Caco-2 (cell line): Measurements from ENCODE around the gene HOXA11. TPM values are rescaled to one million over a fixed set of nuclear protein-coding genes. Genes with fewer than 3 reads are reported as not detected.

Experiments used
- BruUV-seq: library from RNA; stranded (reverse); fragments of 400-500 nt; replicated peaks from 2 replicates; lab custom pipeline; 2021; lab: Mats Ljungman, UMichigan
- CTCF ChIA-PET: fragments of 300-600 bp; sonication (Branson Sonifier 250); formaldehyde crosslinking; loops from one replicate; lab custom pipeline; 2022; ENCODE audit warnings: antibody characterized with exemption; lab: Charles Lee
- POLR2A ChIA-PET: fragments of 300-600 bp; sonication (Branson Sonifier 250); formaldehyde crosslinking; loops from one replicate; lab custom pipeline; 2022; ENCODE audit warnings: antibody characterized with exemption; lab: Charles Lee
- DNase-seq, 2 experiments: peaks; one replicate each; pipeline versions ENCODE4 v3.0.0 to v3.0.0-alpha.2; 2020 to 2022
- H3K27me3 ChIP-seq: replicated peaks from 2 replicates; pipeline ENCODE4 v1.6.0; 2011; ENCODE audit warnings: low read length; ENCODE audit not compliant: control insufficient read depth, insufficient read depth
- H3K36me3 ChIP-seq: 2 replicates; pipeline ENCODE4 v1.5.1; 2011; ENCODE audit warnings: low read length; ENCODE audit not compliant: control insufficient read depth, insufficient read depth
- H3K4me1 ChIP-seq: fragments of 250-450 bp; sonication (Bioruptor Pico); 2 replicates; pipeline ENCODE4 v1.5.1; 2020; ENCODE audit warnings: mild to moderate bottlenecking
- H3K4me3 ChIP-seq: 2 replicates; pipeline ENCODE4 v1.5.1; 2011; ENCODE audit warnings: low read depth, mild to moderate bottlenecking, control low read depth, low read length
- H3K9me3 ChIP-seq: fragments of 250-450 bp; sonication (Bioruptor Pico); 2 replicates; pipeline ENCODE4 v1.5.1; 2020; ENCODE audit warnings: mild to moderate bottlenecking, moderate library complexity
- H3K27ac Mint-ChIP-seq: one replicate; pipeline ENCODE4 v1.8.0; 2022; ENCODE audit warnings: mixed read lengths; ENCODE audit not compliant: unreplicated experiment
- H3K27me3 Mint-ChIP-seq: one replicate; pipeline ENCODE4 v1.8.0; 2022; ENCODE audit warnings: mixed read lengths; ENCODE audit not compliant: insufficient read depth, unreplicated experiment
- H3K36me3 Mint-ChIP-seq: one replicate; pipeline ENCODE4 v1.8.0; 2022; ENCODE audit warnings: mild to moderate bottlenecking, mixed read lengths; ENCODE audit not compliant: insufficient read depth, unreplicated experiment
- H3K4me1 Mint-ChIP-seq: one replicate; pipeline ENCODE4 v1.8.0; 2022; ENCODE audit warnings: low read depth, mixed read lengths; ENCODE audit not compliant: unreplicated experiment
- H3K4me3 Mint-ChIP-seq: one replicate; pipeline ENCODE4 v1.8.0; 2022; ENCODE audit warnings: mild to moderate bottlenecking, moderate library complexity, mixed read lengths; ENCODE audit not compliant: unreplicated experiment
- H3K9me3 Mint-ChIP-seq: one replicate; pipeline ENCODE4 v1.8.0; 2022; ENCODE audit warnings: mixed read lengths; ENCODE audit not compliant: unreplicated experiment
- CTCF ChIP-seq, 2 experiments: fragments of 200-600 bp in 1 of 2; IDR thresholded peaks; 1 replicate in 1 of 2; 2 replicates in 1 of 2; pipeline versions ENCODE4 v1.5.1 to v1.8.0; 2011 to 2022; ENCODE audit warnings: antibody characterized with exemption in 1 of 2, control low read depth in 1 of 2, inconsistent platforms in 1 of 2, low read depth in 1 of 2, low read length in 1 of 2, mild to moderate bottlenecking in 1 of 2, moderate library complexity in 1 of 2; ENCODE audit not compliant: insufficient read depth in 1 of 2, severe bottlenecking in 1 of 2, unreplicated experiment in 1 of 2
- intact Hi-C: fragments of 100-400 bp; cut with micrococcal nuclease; formaldehyde crosslinking; loops from one replicate; pipeline ENCODE4 v1.10.0; 2022; ENCODE audit not compliant: unreplicated experiment
- total RNA-seq: library from RNA; stranded (reverse); gene quantifications from 2 replicates; pipeline ENCODE4 v1.2.3, GENCODE V29; 2022

Gene HOXA11
- total RNA-seq, 1 experiment from 2014 or later: 0.73 TPM

- Histone ChIP-seq H3K4me3 (no peak overlapping the region; the same call in 1 of the 2 replicates), H3K36me3 (no peaks in the 10 kb centered on the region), H3K9me3 (no peaks in the 10 kb centered on the region), H3K27me3 (peaks cover 2% of the 10 kb centered on the region), H3K4me1 (peaks cover 8% of the 10 kb centered on the region)
- ChIA-PET CTCF (interaction anchor here (0.9 to 1.3 kb wide), 2 partner anchors 18 to 576 kb away, joined by 3 to 4 read pairs; no protein-coding TSS in a partner anchor), POLR2A (no interaction called here)
- Mint-ChIP-seq H3K36me3 (no peaks in the 10 kb centered on the region), H3K9me3 (no peaks in the 10 kb centered on the region), H3K4me1 (no peaks in the 10 kb centered on the region), H3K4me3 (peak overlapping the region; percentile 76), H3K27ac (no peak overlapping the region), H3K27me3 (peaks cover 10% of the 10 kb centered on the region)
- TF ChIP-seq CTCF (IDR thresholded peaks at IDR 0.05; ENCODE audit: insufficient read depth in 1 of 2, low read depth in 1 of 2, low read length in 1 of 2, severe bottlenecking in 1 of 2, unreplicated experiment in 1 of 2): no peak
- no peak for DNase-seq
- intact Hi-C loops: loop anchor here (5.0 kb wide), 1 partner anchor 584 kb away; no protein-coding TSS in a partner anchor
- BruUV-seq: no TSS peak
Measured at GRCh38 chr7:27198138-27198841, 13.3 kb upstream of the HOXA11 start.

- Histone ChIP-seq H3K4me3 (no peak overlapping the region), H3K9me3 (no peaks in the 10 kb centered on the region), H3K36me3 (no peaks in the 10 kb centered on the region), H3K4me1 (peaks cover 8% of the 10 kb centered on the region), H3K27me3 (peaks cover 2% of the 10 kb centered on the region)
- TF ChIP-seq CTCF (IDR thresholded peaks at IDR 0.05; ENCODE audit: insufficient read depth in 1 of 2, low read depth in 1 of 2, low read length in 1 of 2, severe bottlenecking in 1 of 2, unreplicated experiment in 1 of 2): no peak
- TSS peak; percentile 35 for BruUV-seq
- peaks cover 10% of the 10 kb centered on the region for H3K27me3 Mint-ChIP-seq
- ChIA-PET POLR2A (no interaction called here), CTCF (no interaction called here)
- no peak for DNase-seq
- no peaks in the 10 kb centered on the region for H3K4me1 Mint-ChIP-seq
- intact Hi-C loops: loop anchor here (5.0 kb wide), 1 partner anchor 585 kb away; no protein-coding TSS in a partner anchor
- no peaks in the 10 kb centered on the region for H3K36me3 Mint-ChIP-seq
- no peaks in the 10 kb centered on the region for H3K9me3 Mint-ChIP-seq
- no peak overlapping the region for H3K27ac Mint-ChIP-seq
- H3K4me3 Mint-ChIP-seq: no peak overlapping the region
Measured at GRCh38 chr7:27197137-27198042, 12.4 kb upstream of the HOXA11 start.

GRCh38 chr7:27196287-27196767 is 11.3 kb upstream of the HOXA11 start:
- Histone ChIP-seq H3K27me3 (peaks cover 2% of the 10 kb centered on the region), H3K4me1 (peaks cover 8% of the 10 kb centered on the region), H3K4me3 (no peak overlapping the region), H3K9me3 (no peaks in the 10 kb centered on the region), H3K36me3 (no peaks in the 10 kb centered on the region)
- TF ChIP-seq CTCF (IDR thresholded peaks at IDR 0.05; ENCODE audit: insufficient read depth in 1 of 2, low read depth in 1 of 2, low read length in 1 of 2, severe bottlenecking in 1 of 2, unreplicated experiment in 1 of 2): peak; percentile 78 to 83
- Mint-ChIP-seq H3K36me3 (no peaks in the 10 kb centered on the region), H3K4me1 (no peaks in the 10 kb centered on the region), H3K9me3 (no peaks in the 10 kb centered on the region), H3K27me3 (peaks cover 10% of the 10 kb centered on the region), H3K4me3 (no peak overlapping the region), H3K27ac (no peak overlapping the region)
- no TSS peak for BruUV-seq
- ChIA-PET CTCF (interaction anchor here (0.5 to 1.9 kb wide), 28 partner anchors 10 to 900 kb away, joined by 3 to 28 read pairs (median 4); partner anchors contain the start of genes HIBADH, HOXA11 and TAX1BP1), POLR2A (no interaction called here)
- intact Hi-C loops: loop anchor here (1.0 to 5.0 kb wide), 5 partner anchors 380 to 824 kb away; partner anchors contain the start of gene HIBADH
- peak; percentile 73 to 82 for DNase-seq
